Measurements from ENCODE around the gene STYX.
"Not testable (repeated sequence)": the region's sequence is repeated elsewhere in the genome, so short reads cannot be mapped to it uniquely, and the experiment has no call there.

The STYX gene

DNA sequence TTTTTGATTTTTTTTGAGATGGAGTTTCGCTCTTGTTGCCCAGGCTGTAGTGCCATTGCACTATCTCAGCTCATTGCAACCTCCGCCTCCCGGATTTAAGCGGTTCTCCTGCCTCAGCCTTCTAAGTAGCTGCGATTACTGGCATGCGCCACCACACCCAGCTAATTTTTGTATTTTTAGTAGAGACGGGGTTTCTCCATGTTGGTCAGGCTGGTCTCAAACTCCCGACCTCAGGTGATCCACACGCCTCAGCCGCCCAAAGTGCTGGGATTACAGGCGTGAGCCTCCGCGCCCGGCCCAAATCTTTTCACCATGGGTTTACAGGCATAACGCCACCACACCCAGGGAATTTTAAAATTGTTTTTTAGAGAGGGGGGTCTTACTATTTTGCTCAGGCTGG is 931 bp upstream of the STYX start:
- not testable (repeated sequence) for DNase-seq

DNA sequence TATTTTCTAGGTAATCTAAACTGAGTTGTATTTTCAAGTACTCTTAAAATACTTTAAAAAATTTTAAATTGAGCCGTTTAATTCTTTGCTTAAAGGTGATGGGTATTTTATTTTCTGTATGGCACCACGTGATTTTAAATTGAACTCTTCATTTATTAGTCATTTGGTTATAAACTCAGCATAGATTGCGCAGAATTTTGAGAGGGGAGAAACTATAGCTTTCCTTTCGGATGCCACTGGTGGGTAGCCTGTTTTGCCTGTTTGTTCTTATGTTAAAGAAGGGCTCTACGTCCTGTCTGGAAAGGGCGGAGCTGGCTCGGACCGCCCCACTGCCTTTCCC is 411 bp upstream of the STYX start:
- no peak for DNase-seq

DNA sequence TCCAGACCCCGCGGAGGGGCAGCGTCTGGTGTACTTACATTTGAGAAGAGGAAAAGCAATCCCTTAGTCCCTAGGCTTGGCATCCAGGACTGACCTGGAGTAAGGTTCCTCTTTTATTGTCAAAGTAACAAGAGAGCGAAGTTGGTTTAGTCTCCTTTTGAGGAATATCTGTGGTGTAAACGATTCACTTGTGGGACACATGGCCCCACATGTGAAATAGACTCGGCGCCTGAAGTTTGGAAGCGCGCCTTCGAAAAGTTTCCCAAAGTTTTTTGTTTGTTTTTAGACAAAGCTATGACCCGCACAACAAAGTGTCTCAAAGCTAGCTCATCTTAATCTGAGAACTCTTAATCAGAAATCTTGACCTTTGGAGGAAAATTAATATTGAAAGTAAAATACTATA is 744 bp downstream of the STYX start:
- DNase-seq, result no peak

DNA sequence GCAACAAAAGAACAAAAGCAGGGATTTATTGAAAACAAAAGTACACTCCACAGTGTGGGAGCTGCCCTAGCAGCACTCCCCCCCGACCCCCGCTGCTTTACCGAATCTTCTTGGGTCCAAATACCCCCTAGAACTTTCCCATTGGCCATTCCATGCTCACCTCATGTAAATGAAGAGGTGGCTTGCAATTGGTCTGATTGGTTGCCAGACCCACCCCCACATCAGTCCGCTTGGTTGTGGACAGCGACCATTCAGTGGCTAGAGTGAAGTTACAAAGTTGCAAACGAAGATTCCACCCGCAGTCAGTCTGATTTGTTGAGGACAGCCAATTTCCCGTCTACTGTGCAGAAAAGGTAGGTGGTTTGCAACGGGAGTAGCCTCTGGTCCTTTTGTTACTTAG is 3.9 kb downstream of the STYX start:
- no peak for DNase-seq

DNA sequence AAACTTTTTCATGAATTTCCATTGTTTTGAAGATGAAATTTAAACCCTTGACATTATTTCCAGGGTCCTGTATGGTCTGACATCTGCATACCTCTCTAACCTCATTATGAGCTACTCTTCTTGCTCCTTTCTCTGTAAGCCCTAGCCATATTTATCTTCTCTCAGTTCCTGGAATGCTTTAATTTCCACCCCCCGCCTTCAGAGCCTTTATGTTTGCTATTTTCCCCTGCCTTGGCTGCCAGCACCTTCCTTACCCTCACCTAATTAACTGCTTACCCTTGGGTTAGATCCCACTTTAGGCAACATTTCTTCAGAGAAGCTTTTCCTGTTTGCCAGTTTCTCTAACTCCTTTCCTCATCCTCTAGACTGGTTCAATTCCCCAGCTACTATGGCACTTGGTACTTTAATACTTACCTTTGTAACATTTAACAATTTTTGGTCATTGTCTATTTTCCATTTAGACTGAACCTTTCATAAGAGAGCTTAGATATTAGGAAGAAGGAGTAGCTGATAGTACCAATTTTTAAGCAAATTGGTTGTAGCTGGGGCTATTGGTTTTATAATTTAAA is 6.0 kb downstream of the STYX start:
- no peak for DNase-seq

DNA sequence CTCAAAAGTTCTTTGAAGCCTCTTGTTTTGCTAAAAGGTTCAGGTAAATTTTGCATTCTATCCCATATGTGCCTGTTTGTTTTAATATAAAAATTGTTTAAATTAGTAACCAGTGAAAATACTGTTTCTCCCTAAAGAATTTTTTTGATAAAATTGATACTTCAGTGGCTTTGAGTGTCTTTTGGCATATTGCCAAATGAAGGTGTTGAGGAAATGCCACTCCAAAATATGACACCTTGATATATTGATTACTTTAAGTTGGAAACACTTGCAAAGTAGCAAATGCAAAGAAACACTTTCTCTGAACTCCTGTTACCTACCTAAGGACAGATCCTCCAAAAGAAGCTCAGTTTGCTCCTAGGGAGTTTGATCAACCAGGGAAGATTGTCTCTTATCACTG is 8.4 kb downstream of the STYX start:
- DNase-seq, result no peak

DNA sequence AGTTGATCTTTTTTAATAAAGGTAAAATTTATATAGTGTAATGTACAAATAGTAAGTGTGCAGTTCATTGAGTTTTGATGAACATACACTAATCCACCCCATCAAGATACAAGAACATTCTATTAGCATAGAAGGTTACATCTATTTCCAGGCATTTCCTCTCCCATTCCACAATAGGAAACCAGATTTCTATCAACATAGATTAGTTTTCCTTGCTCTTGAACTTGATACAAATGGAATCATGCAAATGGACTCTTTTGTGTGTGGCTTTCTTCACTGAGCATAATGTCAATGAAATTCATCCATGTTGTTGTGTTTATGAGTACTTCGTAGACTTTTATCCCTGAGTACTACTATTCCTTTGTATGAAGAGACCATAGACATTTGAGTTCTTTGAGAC is 10.8 kb downstream of the STYX start:
- no peak for DNase-seq

DNA sequence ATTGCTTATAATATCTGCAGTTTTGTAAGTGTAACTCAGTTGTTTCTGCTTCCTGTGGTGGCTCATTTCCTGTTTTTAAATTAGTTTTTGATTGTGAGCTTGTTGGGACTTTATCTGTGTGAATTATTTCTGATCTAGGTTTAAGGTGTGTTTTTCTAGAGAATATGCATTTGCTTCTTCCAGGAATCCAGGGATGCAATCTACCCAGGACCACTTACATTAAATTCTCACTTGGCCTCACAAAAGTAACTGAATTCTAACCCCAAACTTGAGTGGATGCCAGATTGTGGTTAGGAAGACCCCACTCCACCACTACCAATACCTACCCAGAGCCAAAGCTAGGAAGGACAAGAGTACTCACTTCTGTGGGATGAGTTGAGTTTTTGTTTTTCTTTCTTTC is 11.9 kb downstream of the STYX start:
- peak; percentile 50 for DNase-seq

DNA sequence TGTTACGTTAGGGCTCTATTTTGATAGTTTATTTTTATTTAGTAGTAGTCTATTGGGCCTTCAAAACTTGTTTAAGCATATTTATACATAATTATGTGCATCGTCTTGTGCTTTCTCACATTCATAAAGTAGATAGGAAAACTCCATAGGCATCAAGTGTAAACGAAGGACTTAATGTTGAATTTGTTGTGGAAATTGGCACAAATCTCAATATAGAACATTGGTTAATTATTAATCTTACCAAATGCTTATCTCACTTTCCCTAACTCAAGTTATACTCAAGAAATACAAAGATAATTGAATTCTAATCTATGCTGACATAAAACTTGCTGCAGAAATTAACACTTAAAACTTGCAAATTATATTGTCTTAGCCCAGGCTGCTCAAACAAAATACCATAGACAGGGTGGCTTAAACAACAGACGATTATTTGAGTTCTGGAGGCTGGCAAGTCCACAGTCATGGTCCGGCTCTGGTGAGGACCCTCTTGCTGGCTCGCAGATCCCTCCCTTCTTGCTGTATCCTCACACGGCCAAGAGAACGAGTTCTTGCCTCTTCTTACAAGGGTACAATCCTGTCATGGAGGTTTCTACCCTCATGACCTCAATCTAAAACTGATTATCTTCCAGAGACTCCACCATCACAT is 18.8 kb downstream of the STYX start:
- DNase-seq, result no peak

DNA sequence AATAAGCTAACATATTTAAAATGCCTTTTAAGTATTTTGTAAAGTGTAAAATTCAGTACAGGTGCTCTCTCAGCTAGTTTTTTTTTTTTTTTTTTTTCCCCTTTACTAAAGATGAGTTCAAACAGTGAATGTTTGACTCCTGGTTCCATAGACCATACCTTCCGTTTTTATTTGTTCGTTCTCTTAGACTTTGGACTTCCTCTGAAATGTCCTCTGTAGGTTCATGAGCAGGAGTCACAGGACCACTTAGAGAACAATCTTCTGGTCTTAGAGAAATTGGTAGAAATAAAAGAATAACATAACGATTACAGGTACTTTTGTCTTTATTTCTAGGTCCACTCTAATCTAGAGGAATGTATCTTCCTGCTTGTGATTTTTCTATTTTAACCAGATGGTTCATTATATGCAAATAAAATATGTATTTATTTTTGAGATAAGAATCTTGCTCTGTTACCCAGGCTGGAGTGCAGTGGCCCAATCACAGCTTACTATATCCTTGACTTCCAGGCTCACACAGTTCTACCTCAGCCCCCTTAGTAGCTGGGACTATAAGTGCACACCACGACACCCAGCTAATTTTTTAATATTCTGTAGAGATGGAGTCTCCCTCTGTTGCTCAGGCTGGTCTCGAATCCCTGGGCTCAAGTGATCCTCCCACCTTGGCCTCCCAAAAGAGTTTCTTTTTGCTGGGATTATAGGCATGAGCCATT is 25.8 kb downstream of the STYX start:
- no peak for DNase-seq

DNA sequence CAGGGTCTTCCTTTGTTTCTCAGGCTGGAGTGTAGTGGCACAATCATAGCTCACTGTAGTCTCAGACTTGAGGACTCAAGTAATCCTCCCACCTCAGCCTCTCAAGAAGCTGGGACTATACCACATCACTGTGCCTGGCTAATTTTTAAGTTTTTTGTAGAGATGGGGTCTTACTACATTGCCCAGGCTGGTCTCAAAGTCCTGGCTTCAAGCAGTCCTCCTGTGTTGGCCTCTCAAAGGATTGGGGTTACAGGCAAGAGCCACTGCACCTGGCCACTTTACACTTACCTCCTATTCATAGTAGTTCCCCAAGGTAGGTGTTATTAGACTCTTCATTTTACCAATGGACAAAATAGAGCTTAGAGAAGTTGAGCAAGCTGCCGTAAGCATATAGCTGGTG is 29.2 kb downstream of the STYX start:
- DNase-seq, result no peak

DNA sequence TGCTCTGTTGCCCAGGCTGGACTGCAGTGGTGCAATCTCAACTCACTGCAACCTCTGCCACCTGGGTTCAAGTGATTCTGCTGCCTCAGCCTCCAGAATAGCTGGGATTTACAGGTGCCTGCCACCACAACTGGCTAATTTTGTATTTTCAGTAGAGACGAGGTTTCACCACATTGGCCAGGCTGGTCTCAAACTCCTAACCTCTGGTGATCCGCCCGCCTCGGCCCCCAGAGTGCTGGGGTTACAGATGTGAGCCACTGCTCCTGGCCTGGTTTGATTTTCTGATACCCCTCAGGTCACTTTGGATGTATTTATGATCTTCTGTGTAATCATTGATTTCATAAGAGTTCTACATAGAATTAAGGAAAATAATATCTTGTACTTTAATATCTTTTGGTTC is 33.0 kb downstream of the STYX start:
- DNase-seq, result not testable (repeated sequence)

DNA sequence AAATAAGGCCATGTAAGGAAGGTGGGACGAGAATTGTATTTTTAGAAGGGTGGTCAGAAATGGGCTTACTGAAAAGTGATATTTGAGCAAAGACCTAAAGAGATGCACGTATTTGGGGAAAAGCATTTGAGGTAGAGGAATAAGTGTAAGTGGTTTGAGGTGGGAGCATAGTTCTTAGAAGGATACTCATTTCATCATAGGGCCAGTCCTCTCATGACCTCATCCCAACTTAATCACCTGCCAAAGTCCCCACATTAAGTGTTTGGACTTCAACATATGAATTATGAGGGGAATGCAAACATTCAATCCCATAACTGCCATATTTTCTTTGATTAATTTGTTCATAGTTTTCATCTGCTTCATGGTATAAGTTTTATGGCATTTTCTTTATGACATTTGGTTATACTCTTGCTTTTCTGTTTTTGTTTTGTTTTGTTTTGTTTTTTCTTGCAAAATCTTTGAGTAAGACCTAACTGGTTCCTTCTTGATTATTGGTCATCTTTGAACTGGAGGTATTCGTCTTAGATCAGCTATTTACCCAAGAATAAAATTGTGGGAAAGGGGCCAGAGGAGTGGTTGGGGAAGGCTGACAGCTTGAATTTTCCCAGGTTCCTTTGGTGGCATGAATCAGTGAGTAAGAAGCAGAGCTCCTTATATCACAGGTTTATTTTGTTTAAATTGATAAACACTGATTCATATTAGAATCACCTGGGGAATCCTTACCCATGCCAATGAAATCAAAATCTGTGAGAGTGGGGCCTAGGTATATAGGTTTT is 37.3 kb downstream of the STYX start:
- no peak for DNase-seq

DNA sequence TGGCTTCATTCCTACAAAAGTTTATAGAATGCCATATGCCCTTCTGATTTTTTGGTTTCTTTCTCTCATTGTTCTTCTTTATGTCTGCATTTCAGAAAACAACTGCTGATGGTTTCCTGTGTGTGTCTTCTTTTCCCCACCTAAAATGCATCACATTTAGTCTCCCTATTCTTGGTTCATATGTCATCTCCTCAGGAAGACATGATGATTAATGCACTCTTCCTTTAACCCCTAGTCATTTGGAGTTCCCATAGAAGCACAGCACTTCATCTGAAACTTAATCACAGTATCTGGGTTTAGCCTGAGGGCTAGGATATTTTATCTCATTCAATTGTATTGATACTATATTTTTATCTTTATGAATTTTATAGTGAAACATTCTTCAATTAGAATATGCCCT is 39.9 kb downstream of the STYX start:
- no peak for DNase-seq

DNA sequence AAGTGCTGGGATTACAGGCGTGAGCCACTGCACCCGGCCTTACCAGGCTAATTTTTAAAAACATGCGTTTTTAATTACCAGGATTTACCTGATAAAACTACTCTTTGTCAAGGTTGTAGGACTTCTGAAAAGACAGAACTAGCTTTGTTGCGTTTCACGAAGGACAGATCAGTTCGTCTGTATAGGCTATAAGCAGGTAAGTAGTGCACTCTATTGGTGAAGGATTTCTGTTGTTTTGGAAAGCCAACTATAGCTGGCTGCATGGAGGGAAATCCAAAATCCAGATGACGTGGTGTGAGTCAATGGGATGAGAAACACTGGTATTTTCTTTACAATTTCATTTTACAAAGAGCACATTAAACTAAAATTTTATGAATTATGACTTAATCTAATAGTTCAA is 46.9 kb downstream of the STYX start:
- DNase-seq, result no peak

DNA sequence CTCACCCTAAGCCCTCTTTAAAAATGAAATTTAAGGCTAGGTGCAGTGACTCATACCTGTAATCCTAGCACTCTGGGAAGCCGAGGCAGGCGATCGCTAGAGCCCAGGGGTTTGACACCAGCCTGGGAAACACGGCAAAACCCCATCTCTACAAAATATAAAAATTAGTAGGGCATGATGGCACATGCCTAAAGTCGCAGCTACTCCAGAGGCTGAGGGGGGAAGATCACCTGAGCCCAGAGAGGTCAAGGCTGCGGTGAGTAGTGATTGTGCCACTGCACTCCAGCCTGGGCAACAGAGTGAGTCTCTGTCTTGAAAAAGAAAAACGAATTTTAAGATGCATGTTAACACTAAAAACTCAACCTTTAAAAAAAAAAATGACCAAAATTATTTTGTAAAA is 48.7 kb downstream of the STYX start:
- DNase-seq, result no peak

DNA sequence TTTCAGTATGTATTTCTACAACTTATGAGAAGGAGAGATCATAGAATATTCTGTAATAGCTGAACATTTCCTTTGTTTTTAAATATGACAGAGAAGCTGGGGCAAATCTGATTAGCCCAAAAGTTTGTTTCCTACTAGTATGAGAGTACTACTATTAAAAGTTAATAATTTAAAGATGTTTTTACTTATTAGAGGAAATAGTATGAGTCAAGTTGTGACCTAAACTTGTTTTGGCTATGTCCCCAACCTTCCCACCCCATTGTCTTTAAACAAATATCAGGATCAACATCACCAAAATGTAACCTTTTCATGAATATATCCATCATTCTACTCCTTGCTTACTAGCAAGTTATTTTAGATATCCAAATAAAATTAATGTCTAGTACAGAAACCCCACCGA is 50.9 kb downstream of the STYX start:
- DNase-seq, result no peak

DNA sequence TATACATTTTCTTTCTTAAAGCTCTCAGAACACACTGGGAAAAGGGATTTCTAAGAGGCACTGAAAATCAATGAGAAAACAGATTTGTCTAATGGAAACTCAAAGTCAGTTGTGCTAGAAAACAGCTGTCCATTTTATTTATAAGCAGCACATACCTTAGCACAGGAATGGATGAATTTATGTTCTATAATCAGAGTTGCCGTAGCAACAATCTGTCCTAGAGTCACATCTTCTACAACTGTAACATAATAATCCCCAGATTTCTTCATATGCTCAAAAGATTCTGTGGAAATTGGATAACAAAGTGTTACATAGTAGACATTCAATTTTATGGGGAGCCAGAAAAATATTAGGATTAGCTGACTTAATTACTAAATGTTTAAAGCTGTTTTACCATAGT is 51.7 kb downstream of the STYX start:
- DNase-seq, result no peak

DNA sequence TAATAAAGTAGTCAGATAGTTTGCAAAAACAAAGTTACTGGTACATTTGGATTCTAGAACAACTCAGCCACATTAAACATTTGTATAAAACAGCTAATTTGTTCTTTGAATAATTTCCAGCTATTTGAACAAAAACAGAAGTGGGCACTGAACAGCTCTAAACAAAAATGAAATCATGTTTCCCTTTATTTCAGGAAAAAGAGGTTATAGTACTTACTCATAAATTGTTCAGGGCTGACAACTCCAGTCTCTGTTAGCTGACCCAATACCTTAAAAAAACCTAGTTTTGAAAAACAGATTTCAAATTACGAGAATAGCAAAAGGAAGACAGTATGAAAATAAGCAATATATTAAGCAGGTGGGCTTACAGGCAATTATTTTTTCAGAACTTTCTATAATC is 53.2 kb downstream of the STYX start:
- no peak for DNase-seq

DNA sequence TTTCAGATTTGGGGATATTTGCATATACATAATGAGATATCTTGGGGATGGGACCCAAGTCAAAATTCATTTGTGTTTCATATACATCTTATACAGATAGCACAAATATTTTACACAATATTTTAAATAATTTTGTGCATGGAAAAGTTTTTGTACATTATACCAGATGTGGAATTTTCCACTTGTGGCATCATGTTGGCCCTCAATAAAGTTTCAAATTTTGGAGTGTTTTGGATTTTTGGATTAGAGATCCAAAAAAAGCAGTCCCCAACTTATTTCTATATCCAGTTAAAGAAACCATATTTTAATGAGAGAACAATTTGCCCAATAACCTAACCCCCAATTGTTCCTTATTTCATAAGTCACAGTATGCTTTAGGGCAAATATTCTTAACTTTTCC is 56.9 kb downstream of the STYX start:
- no peak for DNase-seq

DNA sequence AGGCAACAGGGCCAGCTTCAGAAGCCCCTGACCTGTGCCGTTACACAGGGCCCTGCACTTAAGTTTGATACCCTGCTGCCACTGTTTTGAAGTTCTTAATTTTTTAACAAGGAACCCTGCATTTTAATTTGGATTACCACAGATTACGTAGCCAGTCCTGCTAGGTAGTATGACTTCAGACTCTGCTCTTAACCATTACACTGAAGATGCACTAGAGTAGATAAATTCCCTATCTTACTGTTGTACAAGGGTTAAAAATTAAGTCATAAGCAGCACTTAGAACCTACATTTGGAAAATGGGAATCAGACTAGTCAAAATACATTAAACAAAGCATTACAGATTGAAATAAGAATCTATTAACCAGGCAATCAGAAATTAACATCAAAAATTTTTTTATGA is 59.2 kb downstream of the STYX start:
- DNase-seq, result no peak

DNA sequence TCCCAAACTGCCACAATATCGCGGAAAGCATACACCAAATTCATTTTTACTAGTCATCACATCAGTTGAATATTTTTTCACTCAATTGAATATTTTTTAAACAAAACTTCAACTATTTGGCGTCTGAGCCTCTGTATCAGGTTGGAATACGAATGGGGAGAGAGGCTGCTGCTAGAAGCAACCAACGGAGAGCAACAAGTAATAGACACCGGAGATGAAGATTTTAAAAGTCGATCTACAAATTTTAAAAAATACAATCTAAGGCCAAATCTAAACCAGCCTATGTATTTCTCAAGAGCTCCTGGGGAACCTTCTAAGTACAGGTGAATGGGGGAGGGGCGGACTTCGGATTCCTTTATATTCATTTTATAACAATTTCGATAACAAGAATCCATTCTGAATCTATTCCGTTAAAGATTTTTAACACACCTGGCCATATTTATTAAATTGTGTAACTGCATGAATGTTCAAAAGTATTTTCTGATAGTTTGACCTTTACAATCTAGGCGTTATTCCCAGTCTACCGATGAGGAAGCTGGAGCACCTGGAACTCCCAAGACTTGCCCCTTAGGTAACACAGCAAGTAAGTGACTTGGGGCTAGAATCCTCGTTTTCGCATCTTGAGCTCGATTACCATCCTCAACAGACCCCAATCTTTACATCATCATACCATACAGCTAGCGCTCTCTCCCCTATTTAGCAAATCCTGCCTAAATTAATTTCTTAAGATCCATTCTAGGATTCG is 60.2 kb downstream of the STYX start:
- no peak for DNase-seq

DNA sequence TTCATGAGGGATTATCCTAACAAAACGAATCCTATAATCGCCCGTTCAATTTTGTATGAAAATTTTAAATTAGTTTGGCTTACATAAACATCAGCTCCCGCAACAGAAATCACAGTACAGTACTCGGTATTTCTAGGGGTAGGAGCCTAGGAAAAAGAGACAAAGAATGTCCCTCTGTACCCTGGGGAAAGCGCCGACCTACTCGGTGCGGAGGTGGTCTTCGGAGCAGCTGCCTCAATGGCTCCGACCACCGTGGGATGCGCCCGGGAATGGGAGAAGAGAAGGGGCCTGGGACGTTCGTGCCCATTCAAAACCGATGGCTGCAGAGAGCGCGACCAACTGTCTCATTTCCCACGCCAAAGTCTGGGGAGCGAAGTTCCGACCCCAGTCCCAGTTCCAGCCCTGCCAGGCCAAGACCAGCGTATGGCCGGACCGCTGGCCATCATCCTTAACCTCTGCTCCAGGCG is 60.8 kb downstream of the STYX start:
- DNase-seq, result no peak
